Fibroblast of lung (primary cell): ENCODE measurements around the gene TSEN2.

Source experiments
- CTCF ChIP-seq, 2 donors: IDR thresholded peaks in 1 of 2; conservative IDR thresholded peaks in 1 of 2; 1 replicate in 1 of 2; 2 replicates in 1 of 2; pipeline ENCODE4 v1.5.1; 2011 to 2012; ENCODE audit warnings: low read length in 2 of 2, control low read depth in 1 of 2, inconsistent platforms in 1 of 2, low read depth in 1 of 2, mild to moderate bottlenecking in 1 of 2
- EZH2 ChIP-seq: IDR thresholded peaks from 2 replicates; pipeline ENCODE4 v1.5.1; 2012; ENCODE audit warnings: low read length, control low read depth, mild to moderate bottlenecking; ENCODE audit errors: missing control alignments

- TF ChIP-seq EZH2: no peak
- no peak for TF ChIP-seq CTCF (conservative IDR thresholded peaks at IDR 0.05 in 1 of 2, IDR thresholded peaks at IDR 0.05 in 1 of 2; ENCODE audit: low read depth in 1 of 2, low read length in 2 of 2)
Observed at GRCh38 chr3:12486001-12486400, 1.7 kb downstream of the TSEN2 start.
